HL-60/S4 treated with retinoic acid at 250 ng/mL for 4 days and 3 days (cell line): Measurements from ENCODE around the gene CYFIP1.

Source experiments
- in situ Hi-C: fragments of 300-500 bp; cut with MboI; formaldehyde crosslinking; loops from 2 replicates; pipeline ENCODE4 v1.7.0; 2022; ENCODE audit warnings: low sequenced_read_pairs

Gene CYFIP1

DNA sequence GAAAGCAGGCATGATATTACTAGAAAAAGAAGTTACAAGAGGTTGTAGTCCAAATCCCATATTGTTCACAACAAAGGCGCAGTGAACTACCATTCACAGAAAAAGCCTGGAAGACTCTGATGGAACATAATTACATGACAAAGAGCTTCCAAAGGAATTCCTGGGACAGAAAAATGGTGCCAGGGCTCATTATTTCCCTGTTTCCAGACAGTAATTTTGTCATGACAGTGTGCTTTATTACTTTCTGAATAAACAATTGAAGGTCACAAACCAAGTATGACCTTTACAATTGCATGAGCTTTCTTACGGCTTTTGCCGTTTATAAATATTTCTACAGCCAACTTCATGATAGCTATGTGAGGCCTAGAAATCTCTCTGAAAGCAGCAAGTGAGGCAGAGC lies 61.0 kb downstream of the CYFIP1 start:
- in situ Hi-C loops: no loop called here

- in situ Hi-C loops: no loop called here
Measured at GRCh38 chr15:22918596-22919140, 61.5 kb downstream of the CYFIP1 start.

DNA sequence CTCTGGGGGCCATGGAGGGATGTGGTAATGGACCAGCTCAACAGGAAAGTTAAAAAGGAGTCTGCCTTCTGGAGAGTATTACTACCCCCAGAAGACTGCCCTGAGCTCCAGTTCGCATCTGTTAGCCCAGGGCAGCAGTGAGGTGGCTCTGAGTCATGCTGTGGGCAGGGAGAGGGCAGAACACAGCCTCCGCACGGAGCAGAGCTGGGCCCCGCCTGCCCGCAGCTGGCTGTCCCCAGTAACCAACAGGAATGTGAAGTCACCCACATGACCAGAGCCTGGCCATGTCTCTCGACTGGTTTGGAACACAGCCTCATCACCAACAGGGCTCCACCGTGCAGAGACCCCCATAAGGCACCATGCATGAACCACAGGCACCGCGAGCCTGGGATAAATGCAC lies 62.1 kb downstream of the CYFIP1 start:
- in situ Hi-C loops: no loop called here

GRCh38 chr15:22917556-22917955 lies 62.6 kb downstream of the CYFIP1 start:
- in situ Hi-C loops: no loop called here

DNA sequence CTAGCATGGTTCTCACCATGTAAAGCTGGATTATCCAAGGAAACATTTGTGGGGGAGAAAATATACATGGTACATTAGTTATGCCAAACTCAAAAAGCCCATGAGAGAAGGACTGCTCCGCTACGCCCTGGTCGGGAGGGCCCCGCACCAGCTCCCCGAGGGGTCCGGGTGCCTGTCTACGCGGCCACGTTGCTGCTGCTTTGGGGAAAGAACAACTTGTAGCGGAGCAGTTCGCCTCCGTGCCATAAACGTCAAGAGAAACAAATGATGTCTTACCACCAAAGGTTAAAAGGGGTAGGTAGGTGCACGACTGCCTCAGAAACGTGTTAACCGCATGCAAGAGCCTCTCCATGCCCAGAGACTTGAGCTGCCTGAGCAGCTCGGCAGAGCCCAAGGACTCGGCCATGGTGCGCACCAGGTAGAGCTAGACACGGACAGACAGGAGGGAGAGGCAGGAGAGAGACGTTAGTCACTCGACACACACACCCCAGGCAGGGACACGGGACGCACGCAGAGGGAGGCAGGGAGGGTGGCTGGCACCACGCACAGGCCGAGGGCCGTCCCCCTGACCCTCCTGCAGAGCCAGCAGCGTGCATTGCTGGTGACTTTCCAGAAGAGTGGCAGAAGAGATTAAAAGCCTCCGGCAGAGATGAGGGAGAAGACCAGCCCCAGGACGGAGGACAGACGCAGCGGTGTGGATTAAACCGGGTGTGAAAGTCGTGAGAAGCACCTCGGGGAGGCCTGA lies 63.4 kb downstream of the CYFIP1 start:
- in situ Hi-C loops: no loop called here

DNA sequence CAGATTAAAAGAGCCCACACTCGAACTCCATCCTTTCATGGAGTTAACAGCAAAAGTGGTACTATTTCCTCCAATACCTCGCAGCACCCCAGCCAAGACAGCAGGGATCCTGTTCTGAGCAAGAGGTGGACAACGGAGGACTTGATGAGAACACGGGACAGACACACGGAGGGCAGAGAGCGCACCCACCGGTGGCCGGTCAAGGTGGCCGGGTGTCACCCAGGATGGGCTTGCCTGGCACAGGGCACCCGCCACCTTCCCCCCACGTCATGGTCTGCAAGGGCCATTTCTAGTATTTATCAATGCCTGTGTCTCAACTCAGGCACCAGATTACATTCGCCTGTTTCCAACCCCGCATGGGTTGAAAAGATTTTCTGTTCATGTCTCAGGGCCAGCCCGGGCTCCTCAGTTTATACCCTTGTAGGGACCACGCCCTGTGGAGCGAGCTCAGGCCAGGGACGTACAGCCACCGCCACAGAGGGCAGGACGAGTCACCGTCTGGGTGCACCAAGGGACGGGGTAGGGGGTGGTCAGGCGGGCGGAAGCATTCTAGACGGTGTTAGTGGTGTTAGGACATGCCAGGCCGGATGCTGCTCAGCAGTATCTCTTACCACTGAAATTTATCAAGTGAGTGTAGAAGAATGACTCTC lies 64.2 kb downstream of the CYFIP1 start:
- in situ Hi-C loops: no loop called here

DNA sequence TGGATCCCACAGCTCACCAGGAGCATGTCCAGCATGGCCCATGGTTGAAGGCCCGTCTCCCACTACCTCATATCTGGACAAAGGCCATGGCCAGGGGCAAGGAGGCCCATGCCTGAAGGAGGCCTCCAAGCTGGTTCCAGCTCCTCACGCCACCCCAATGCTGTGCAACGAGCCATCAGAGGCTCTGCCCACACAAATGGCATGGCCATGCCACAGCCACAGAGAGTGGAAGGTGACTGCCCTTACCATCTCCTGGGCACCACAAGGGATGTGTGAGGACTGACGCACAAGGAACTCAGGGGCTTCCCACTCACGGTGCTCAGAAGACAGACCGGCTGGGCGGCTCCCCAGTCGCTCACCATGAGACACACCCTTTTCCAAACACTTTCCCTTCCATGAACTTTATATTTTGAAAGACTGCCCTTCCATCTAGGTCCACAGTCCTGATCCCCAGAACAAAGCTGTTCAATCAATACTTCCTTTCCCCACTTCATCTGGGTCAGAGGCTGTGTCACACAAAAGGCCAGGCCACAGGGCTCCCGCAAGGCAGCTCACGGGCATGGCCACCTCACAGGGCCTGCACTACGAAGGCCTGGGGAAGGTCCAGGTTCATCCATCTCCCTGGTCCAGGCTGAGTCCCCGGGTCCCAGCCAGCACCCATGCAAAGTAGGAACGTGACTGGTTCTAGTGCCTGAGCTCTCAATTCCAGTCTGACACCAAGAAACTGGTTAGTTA lies 66.4 kb downstream of the CYFIP1 start:
- in situ Hi-C loops: no loop called here

- in situ Hi-C loops: no loop called here
Measured at GRCh38 chr15:22912256-22912655, 67.9 kb downstream of the CYFIP1 start.

GRCh38 chr15:22911306-22911705 lies 68.9 kb downstream of the CYFIP1 start:
- in situ Hi-C loops: no loop called here

DNA sequence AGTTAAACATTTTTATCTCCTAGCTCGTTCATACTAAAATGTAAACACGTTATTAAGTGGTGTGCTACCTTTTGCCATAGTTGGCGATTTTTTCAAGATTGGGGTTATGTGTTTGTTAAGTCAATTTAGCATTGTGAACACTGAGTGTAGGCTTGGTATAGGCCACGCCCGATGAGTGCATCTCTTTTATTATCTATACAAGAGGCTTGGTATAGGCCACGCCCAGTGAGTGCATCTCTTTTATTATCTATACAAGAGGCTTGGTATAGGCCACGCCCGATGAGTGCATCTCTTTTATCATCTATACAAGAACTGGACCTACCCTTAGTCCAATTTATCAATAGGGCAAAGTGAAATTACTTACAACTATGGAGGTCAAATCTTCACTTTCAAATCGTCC lies 71.3 kb downstream of the CYFIP1 start:
- in situ Hi-C loops: no loop called here

- in situ Hi-C loops: no loop called here
Measured at GRCh38 chr15:22907161-22907950, 72.8 kb downstream of the CYFIP1 start.

DNA sequence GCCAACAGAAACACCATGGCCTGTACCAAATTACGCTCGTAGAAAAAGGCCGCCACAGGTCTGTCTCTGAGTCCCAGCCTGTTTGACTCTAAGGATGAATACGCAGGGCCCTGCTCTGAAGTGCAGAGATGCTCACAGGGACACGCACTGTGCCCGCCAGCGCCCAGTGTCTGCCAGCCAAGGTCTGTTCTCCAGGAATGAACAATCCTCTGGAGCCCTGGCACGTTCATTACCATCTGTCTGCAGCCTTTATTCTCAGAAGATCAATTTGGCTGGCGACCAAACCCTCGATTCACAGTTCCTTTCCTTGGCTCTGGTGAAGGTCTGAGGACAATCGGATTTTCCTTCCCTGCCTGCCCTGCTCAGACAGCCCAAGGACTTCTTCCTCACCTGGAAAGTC lies 75.4 kb downstream of the CYFIP1 start:
- in situ Hi-C loops: no loop called here

DNA sequence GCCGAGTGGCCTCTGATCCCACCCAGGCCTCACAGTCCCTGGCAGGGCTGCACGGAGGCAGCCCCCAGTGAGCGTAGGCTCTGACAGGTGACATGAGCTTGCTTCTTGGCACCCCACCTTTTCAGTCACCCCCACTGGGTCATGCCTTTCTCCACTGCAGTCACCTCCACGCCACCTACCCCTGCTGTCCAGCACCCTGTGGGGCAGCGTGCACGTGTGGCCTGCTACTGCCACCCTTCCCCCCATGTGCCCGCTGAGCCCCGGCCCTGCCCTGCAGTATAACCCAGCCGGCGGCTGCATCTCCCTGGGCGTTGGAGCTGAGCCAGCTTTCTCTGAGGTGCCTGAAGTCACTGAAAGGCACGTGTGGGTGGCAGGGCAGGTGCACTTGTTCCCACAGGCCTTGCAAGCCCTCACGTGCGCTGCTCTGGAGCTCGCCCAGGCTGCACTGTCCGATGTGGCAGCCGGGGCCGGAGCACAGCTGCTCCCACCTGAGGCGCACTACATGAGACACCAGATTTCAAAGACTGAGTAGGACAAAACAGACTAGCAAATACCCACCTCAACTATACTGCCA lies 76.1 kb downstream of the CYFIP1 start:
- in situ Hi-C loops: no loop called here

DNA sequence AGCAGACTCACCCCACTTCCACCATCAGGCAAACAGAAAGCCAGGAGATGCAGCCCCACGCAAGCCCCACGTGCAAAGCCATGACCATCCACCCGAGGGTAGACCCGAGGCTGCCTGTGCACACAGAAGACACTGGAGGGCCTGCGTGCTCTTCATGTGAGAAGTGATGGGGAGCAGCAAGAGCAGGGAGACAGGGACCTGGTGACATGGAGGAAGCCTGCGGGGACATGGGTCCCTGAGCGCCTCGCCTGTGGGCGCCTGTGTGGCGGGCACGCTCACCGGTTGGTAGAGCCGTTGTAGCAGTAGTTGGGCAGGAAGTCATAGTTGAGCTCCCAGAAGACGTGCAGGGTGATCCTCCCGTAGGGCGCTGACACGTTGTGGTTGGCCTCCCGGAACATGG lies 76.7 kb downstream of the CYFIP1 start:
- in situ Hi-C loops: no loop called here

GRCh38 chr15:22902981-22903380 lies 77.2 kb downstream of the CYFIP1 start:
- in situ Hi-C loops: no loop called here

- in situ Hi-C loops: no loop called here
Measured at GRCh38 chr15:22902578-22902977, 77.6 kb downstream of the CYFIP1 start.

DNA sequence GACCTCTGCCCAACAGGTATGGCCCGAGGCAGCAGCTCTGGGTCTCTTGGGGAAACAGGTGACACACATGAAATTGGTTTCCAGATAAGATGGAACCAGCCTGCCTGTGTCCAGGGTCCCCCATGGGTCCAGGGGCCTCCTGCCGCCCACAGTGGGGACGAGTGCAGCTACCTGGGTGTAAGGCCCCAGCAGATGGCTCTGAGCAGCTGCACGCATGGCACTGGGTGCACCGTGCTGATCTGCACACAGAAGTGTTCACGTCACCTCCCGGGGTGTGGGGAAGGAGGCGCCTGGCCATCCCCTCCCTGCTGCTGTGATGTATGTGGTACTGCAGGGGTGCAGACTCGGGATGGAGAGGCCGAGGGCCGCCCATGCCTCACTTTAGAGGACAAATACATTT lies 78.1 kb downstream of the CYFIP1 start:
- in situ Hi-C loops: no loop called here

DNA sequence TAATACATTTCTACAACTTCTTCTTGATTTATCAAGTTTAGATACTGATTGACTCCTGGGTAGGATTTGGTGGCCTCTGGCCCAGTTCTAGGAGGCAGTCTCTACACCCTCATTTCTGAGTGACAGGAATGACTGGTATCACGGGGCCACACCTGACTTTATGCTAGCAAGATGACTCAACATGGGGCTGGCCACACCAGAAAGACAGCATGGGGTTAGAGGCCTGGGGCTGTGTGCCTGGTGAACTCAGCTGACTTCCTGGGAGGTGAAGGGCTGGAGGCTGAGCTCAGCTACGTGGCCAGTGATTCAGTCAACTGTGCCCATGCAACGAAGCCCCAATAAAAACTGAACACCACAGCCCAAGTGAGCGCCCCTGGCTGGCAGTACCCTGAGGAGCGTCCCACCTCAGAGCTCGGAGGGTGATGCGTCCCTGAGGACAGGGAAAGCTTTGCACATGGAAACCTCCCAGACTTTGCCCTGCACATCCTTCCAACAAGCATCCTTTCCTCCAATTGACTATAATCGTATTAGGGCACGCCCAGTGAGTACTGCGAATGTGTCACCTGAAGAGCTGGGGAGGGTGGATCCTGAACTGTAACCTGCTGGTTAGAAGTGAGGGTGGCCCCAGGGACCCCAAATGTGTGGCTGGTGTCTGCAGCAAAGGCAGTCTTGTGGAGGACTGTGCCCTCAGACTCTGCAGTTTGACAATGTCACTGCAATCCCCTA lies 84.5 kb downstream of the CYFIP1 start:
- in situ Hi-C loops: no loop called here

GRCh38 chr15:22893881-22894280 lies 86.3 kb downstream of the CYFIP1 start:
- in situ Hi-C loops: no loop called here

- in situ Hi-C loops: no loop called here
Measured at GRCh38 chr15:22893081-22893480, 87.1 kb downstream of the CYFIP1 start.
